Measurements from ENCODE around the gene VSIG2.

Gene VSIG2

DNA sequence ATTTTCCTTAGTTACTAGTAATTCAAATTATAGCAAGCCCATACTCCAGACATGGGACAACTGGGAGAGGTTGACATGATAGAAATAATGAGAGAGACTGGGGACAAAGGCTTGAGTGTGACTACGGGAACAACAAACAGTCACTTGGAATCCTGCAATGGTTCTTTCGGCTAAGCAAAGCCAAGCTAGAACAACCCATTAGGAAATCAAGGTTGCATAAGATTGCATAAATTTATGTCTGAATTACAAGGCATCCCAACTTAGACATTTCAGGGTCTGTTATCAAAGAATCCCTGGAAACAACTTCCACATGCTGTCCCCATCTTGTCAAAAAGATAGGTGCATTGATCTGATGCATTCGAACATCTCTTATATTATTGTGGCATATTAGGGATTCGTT is 22.5 kb downstream of the VSIG2 start:
- Mint-ChIP-seq H3K27ac (no peak overlapping the region), H3K9me3 (no peaks in the 10 kb centered on the region), H3K36me3 (no peaks in the 10 kb centered on the region), H3K4me1 (peaks cover 17 to 18% of the 10 kb centered on the region in 2 donors), H3K4me3 (no peak overlapping the region), H3K27me3 (no peaks in the 10 kb centered on the region)
- ATAC-seq (replicated peaks): no peak
- DNase-seq: no peak

DNA sequence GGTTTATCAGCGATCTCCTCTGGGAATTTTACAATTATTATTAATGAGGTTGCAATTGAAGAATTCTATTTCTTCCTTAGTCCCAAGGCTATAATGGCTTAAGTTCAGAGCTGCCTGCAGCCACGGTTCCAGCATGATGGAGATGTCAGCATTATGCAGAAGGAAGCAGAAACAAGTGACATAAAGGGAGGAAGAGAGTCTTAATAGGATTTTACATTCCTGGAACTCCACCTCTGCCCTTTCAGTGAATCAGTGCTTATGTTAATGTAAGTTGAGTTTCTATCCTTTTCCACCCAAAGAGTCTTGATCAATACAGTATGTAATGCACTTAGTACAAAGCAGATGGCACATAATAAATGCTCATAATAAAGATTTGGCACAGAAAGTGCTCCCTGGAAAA is 23.9 kb downstream of the VSIG2 start:
- Mint-ChIP-seq H3K27ac (no peak overlapping the region), H3K4me1 (peaks cover 27 to 31% of the 10 kb centered on the region in 2 donors)

DNA sequence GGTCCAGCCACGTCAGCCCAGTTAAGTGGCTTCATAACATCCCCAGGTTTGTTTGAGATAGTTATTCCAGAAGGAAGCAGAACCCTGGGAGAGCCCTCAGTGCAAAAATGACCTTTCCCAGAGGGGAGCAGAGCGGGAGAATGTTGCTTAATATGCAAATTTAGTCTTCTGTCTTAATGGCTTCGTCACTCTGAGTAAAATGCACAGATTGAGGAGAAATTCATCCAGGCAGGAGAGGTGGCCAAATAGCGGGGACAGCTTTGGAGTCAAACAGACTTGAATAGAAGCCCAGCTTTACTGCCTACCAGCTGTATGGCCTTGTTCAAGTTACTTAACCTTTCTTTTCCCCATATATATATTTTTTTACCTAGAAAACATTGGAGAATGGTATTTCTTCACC is 24.6 kb downstream of the VSIG2 start:
- Mint-ChIP-seq H3K36me3 (no peaks in the 10 kb centered on the region), H3K4me3 (no peak overlapping the region), H3K4me1 (peaks cover 32 to 38% of the 10 kb centered on the region in 2 donors), H3K27me3 (peaks cover 0 to 7% of the 10 kb centered on the region in 2 donors), H3K9me3 (no peaks in the 10 kb centered on the region), H3K27ac (no peak overlapping the region)
- no peak for ATAC-seq (replicated peaks)
- no peak for DNase-seq

More for the DNA sequence above, 23.9 kb downstream of the VSIG2 start:
- Mint-ChIP-seq H3K36me3 (no peaks in the 10 kb centered on the region), H3K27me3 (peaks cover 0 to under 1% of the 10 kb centered on the region in 2 donors), H3K9me3 (no peaks in the 10 kb centered on the region), H3K4me3 (no peak overlapping the region)
- ATAC-seq (replicated peaks) (no peak), DNase-seq (no peak)

DNA sequence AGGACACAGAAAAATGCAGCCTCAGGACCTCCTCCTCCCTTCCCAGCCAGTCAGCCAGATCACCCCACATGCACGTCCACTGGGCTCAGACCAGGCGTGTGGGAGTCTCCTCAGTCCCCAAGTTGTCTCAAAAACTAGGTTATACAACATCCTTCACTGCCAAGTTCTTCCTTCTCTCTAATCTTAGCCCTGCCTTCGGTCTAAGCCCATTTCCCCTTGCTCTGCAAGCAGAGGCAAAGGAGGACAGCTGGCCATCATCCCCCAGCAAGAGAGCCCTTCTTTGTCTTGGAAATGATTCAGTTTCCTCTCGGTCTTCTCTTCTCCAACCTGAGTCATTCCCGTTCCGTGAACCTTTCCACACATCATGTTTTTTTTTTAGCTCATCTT is 26.3 kb downstream of the VSIG2 start:
- peak; percentile 8 to 28 for ATAC-seq (replicated peaks)
- Mint-ChIP-seq H3K27me3 (peaks cover 16 to 21% of the 10 kb centered on the region in 2 donors), H3K4me3 (peak overlapping the region; percentile 69 to 71)

DNA sequence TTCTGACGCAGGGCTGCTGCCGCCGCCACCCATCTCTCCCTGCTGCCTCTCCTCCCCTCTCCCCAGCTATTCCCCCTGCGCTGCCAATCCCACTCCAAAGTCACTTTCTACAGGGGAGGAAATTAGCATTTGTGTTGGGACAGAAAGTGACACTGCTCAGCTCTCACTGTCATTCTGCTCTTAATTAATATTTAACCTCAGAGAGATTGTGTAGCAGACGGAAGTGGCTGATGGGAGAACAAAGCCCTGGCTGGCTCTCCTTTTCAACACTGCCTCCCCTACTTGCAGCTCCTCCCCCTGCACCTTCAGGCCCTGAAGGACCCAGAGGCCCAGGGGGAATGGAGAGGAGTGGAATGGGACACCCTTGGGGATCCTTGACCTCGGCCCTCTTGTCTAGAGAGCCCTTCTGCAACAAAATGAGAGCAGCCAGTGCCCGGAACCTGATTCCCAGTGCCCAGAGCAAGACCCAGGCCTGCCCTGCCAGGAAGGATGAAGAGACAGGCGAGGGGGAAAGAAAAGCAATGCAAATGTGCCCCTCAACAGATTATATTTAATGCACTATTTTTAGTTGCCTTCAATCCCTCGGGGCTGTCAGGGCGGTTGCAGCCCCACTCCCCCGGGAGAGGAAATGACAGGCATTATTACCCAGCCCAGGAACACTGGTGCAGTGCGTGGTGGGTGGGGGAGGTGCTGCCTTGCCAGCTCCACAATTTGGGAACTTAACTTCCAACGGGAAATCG is 26.9 kb downstream of the VSIG2 start:
- Mint-ChIP-seq H3K4me1 (peaks cover 44 to 56% of the 10 kb centered on the region in 2 donors), H3K4me3 (peak overlapping the region; percentile 69 to 71), H3K27me3 (peaks cover 16 to 21% of the 10 kb centered on the region in 2 donors)

More for the DNA sequence above, 26.3 kb downstream of the VSIG2 start:
- Mint-ChIP-seq H3K9me3 (no peaks in the 10 kb centered on the region), H3K36me3 (no peaks in the 10 kb centered on the region), H3K4me1 (peaks cover 44 to 54% of the 10 kb centered on the region in 2 donors), H3K27ac (peak overlapping the region; percentile 45)
- no peak for DNase-seq

DNA sequence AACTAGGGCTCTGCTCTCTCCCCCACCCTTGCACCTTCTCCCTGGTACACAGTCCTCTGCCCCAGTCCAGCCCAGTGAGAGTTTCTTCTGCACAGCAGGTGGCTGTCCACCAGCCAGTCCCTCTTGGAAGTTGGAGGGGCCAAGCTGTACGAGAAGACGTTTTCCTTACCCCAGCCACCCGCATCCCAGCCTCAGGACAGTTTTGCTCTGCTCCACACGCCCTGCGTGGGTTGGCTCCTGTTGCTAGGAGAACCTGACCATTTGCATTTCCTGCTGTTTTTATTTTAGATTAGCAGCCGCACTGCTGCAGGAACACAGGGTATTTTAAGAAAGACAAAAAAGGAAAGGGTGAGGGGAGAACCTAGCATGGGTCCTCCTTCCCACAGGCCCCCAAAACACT is 29.9 kb downstream of the VSIG2 start:
- Mint-ChIP-seq H3K4me3 (no peak overlapping the region), H3K9me3 (no peaks in the 10 kb centered on the region), H3K27ac (no peak overlapping the region), H3K4me1 (peaks cover 51 to 69% of the 10 kb centered on the region in 2 donors), H3K36me3 (no peaks in the 10 kb centered on the region), H3K27me3 (peaks cover 39 to 49% of the 10 kb centered on the region in 2 donors)
- ATAC-seq (replicated peaks) (no peak), DNase-seq (no peak)

More for the DNA sequence above, 26.9 kb downstream of the VSIG2 start:
- peak; percentile 13 for DNase-seq
- Mint-ChIP-seq H3K9me3 (no peaks in the 10 kb centered on the region), H3K27ac (peak overlapping the region; percentile 79), H3K36me3 (no peaks in the 10 kb centered on the region)
- ATAC-seq (replicated peaks): peak; percentile 90 to 91

DNA sequence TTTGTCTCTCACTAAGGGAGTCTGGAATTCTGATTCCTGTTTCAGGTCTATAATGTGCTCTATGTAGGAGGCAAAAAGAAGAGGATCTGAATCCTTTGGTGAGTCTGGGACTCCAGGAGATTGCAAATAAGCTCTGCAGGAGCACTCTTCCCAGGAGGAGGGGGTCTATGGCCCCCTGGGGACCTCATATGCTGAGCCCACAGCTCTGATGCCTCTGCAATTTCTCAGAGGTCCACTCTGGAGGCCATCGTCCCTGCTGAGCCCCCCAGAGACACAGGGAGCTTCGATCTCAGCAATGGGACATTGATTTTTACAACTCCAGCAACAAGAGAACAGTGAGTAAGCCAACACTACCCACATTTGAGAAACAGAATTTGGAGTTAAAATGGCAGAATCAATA is 32.5 kb downstream of the VSIG2 start:
- ATAC-seq (replicated peaks) (no peak), DNase-seq (no peak)
- no peak overlapping the region for H3K4me3 Mint-ChIP-seq

DNA sequence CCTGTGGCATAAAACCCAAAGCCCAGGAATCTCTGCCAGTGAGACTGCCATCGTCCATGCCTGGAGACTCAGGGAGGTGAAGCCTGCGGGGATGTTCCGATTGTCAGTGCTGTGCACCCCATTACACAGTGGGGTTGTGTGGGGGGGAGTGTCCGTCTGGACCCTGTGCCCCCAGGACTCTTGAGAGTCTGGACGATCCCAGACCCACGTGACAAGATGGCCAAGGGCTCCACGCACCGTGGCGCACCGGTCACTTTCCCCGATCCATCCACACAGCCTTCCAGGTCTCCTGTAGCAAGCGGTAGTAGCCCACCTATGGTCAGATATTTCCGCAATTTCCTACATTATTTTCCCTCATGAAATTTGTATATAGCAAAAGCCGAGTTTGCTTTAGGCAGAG is 33.3 kb downstream of the VSIG2 start:
- H3K9me3 Mint-ChIP-seq: no peaks in the 10 kb centered on the region
- H3K4me3 Mint-ChIP-seq: no peak overlapping the region
- H3K36me3 Mint-ChIP-seq: no peaks in the 10 kb centered on the region
- ATAC-seq (replicated peaks) (no peak), DNase-seq (no peak)
- H3K27me3 Mint-ChIP-seq: peaks cover 52 to 70% of the 10 kb centered on the region in 2 donors
- H3K27ac Mint-ChIP-seq: no peak overlapping the region
- H3K4me1 Mint-ChIP-seq: peaks cover 30 to 45% of the 10 kb centered on the region in 2 donors

More for the DNA sequence above, 32.5 kb downstream of the VSIG2 start:
- no peaks in the 10 kb centered on the region for H3K9me3 Mint-ChIP-seq
- H3K4me1 Mint-ChIP-seq: peaks cover 35 to 52% of the 10 kb centered on the region in 2 donors
- peaks cover 48 to 70% of the 10 kb centered on the region in 2 donors for H3K27me3 Mint-ChIP-seq
- no peaks in the 10 kb centered on the region for H3K36me3 Mint-ChIP-seq
- no peak overlapping the region for H3K27ac Mint-ChIP-seq

DNA sequence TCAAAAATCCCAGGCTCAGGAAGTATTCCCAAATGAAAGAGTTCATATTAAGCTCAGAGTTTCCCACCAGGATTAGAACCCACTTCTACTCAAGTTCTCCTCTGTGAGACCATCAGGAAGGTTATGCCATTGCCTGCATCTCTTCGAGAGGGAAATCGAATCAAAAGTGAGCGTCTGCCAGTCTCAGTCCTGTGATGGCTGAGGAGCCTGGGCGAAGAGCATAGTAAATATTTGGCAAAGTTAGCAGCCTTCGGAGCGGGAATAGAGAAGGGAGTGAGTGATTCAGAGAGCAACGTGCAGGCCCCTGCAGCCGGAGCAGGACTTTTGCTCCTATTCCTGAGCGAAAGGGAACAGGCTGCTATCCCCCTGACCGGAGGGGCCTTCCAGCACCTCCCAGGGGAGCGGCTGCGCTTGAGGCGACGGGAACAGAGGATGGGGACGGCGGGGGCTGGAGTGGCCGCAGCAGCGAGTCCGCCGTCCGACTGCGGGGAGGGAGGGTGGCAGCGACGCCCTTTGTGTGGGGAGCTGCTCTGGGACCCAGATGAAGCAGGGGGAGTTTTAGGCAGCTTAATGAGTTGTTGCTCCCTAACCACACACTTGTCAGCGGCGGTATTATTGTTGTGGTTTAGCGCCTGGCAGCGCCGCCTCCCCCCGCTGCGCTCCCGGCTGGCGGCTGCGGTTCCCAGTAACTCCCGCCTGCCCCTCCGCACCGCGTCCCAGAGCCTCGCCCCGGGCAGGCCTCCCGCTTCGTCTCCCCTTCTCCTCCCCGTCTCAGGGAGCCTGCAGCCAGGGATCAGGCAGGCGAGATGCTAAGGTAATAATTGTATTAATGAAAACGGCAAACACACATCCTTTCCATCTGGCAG is 34.0 kb downstream of the VSIG2 start:
- Mint-ChIP-seq H3K36me3 (no peaks in the 10 kb centered on the region), H3K27me3 (peaks cover 52 to 69% of the 10 kb centered on the region in 2 donors), H3K4me3 (peak overlapping the region; percentile 82), H3K27ac (peak overlapping the region; percentile 66), H3K9me3 (no peaks in the 10 kb centered on the region), H3K4me1 (peaks cover 27 to 37% of the 10 kb centered on the region in 2 donors)
- DNase-seq: peak; percentile 1
- peak; percentile 64 to 71 for ATAC-seq (replicated peaks)

DNA sequence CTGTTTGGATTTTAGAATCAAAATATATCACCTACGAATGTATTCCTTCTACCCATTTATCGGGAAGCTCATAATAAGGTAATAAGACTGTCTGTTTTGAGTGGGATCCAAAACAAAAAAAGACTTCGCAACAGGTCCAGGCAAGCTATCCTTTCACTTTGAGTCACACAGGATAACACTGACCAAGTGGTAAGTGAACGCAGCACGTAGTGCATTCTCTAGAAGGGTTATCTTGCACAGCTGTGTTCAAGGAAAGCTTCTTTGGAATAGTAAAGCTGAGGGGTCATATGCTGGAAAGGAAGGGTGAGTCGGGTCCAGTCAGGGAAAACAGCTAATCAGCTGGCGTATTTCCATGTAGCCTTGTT is 34.7 kb downstream of the VSIG2 start:
- ATAC-seq (replicated peaks) (no peak), DNase-seq (no peak)
- H3K36me3 Mint-ChIP-seq: no peaks in the 10 kb centered on the region
- no peaks in the 10 kb centered on the region for H3K9me3 Mint-ChIP-seq
- H3K27me3 Mint-ChIP-seq: peaks cover 52 to 63% of the 10 kb centered on the region in 2 donors
- peaks cover 21 to 31% of the 10 kb centered on the region in 2 donors for H3K4me1 Mint-ChIP-seq
- no peak overlapping the region for H3K27ac Mint-ChIP-seq
- peak overlapping the region; percentile 82 for H3K4me3 Mint-ChIP-seq

DNA sequence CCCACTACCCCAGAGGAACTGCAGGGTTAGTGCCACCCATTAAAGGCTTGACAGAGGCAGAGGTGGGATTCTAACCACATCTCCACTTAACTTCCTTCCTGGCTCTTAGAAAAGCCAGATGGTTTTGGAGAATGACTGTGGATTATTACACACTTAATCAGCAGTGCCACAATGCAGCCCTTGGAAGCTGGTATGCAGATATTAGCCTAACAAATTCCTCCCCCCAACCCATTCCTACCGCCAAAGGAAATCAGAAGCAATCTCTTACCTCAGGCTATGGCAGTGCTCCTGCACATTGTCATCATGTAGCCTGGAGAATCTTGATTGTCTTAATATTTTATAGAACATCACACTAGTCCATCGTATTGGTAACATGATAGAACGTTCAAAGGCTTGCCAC is 35.5 kb downstream of the VSIG2 start:
- no peak for ATAC-seq (replicated peaks)
- Mint-ChIP-seq H3K4me1 (peaks cover 13 to 24% of the 10 kb centered on the region in 2 donors), H3K27me3 (peaks cover 45 to 58% of the 10 kb centered on the region in 2 donors), H3K27ac (no peak overlapping the region), H3K4me3 (no peak overlapping the region), H3K9me3 (peaks cover 0 to 1% of the 10 kb centered on the region in 2 donors), H3K36me3 (no peaks in the 10 kb centered on the region)
- no peak for DNase-seq

DNA sequence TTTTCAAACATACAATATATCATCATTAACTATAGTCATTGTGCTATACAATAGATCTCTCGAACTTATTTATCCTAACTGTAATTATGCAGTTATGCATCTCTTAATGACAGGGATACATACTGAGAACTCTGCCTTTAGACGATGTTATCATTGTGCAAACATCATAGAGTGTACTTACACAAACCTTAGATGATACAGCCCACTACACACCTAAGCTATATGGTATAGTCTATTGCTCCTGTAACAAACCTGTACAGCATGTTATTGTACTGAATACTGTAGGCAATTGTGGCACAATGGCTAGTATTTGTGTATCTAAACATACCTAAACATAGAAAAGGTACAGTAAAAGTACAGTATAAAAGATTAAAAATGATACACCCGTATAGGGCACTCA is 39.7 kb downstream of the VSIG2 start:
- no peak overlapping the region for H3K4me3 Mint-ChIP-seq
- ATAC-seq (replicated peaks) (no peak), DNase-seq (no peak)
- peaks cover under 1% of the 10 kb centered on the region in 2 donors for H3K4me1 Mint-ChIP-seq
- no peak overlapping the region for H3K27ac Mint-ChIP-seq
- H3K27me3 Mint-ChIP-seq: peaks cover 18 to 24% of the 10 kb centered on the region in 2 donors
- H3K36me3 Mint-ChIP-seq: peaks cover 4 to 9% of the 10 kb centered on the region in 2 donors
- peaks cover 4 to 6% of the 10 kb centered on the region in 2 donors for H3K9me3 Mint-ChIP-seq

DNA sequence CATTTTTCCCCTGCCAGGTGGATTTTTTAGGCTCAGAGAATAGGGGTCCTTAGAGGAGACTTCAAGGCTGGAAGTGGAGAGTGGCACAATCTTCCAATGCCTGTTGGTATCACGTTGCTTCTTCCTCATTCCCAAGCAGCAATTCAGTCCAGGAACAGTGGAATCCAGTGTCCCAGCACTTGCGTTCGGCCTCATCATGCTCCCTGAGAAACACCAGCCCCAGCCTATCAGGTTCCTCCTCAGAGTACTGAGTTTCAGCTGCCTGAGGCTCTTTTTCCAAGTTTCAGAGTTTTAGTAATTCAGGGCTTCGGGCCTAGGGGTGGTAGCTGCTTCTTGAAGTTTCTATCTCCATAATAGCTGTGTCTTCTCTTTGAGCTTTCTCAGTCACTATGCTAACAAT is 44.2 kb downstream of the VSIG2 start:
- Mint-ChIP-seq H3K4me3 (no peak overlapping the region), H3K27ac (no peak overlapping the region), H3K27me3 (peaks cover 0 to 4% of the 10 kb centered on the region in 2 donors), H3K36me3 (peaks cover 4 to 14% of the 10 kb centered on the region in 2 donors), H3K4me1 (no peaks in the 10 kb centered on the region), H3K9me3 (peaks cover 4 to 10% of the 10 kb centered on the region in 2 donors)
- DNase-seq (no peak), ATAC-seq (replicated peaks) (no peak)

DNA sequence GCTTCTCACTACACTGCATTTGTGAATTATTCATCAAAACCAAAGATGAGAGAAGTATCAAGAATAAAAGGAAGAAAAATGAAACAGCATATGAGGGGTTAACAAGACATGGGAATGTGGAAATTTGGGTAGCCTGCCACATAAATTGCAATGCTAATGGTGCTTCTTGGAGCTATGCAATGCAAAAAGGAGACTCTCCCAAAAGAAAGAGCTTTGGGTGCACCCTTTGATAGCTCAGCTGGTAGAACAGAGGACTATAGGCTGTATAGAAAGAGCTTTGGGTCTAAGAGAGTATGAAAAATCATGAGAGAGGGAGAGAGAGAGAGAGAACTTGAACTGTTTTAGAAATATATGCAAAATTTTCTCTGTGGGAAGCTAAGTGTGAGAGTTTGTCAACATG is 52.0 kb downstream of the VSIG2 start:
- H3K9me3 Mint-ChIP-seq: peaks cover 7 to 10% of the 10 kb centered on the region in 2 donors
- no peak overlapping the region for H3K4me3 Mint-ChIP-seq
- no peaks in the 10 kb centered on the region for H3K4me1 Mint-ChIP-seq
- H3K27me3 Mint-ChIP-seq: peaks cover 0 to 7% of the 10 kb centered on the region in 2 donors
- peaks cover 7 to 9% of the 10 kb centered on the region in 2 donors for H3K36me3 Mint-ChIP-seq
- DNase-seq (no peak), ATAC-seq (replicated peaks) (no peak)
- H3K27ac Mint-ChIP-seq: no peak overlapping the region

All from stimulated activated naive B cell treated with anti-CD40 and anti-IgM and Interleukin-4, amounts not matched to agents 10 μg/mL and 1 μg/mL and 100 μg/mL, for 72 hours (primary cell).